Ishikawa (cell line): ENCODE measurements around the gene LDLR.

ENCODE experiments used
- CEBPB ChIP-seq: IDR thresholded peaks from 2 replicates; pipeline ENCODE4 v1.6.1; 2012
- CREB1 ChIP-seq: IDR thresholded peaks from 2 replicates; pipeline ENCODE4 v1.6.1; 2012; ENCODE audit warnings: low read depth
- EGR1 ChIP-seq: IDR thresholded peaks from 2 replicates; pipeline ENCODE4 v1.6.1; 2012
- EP300 ChIP-seq: IDR thresholded peaks from 2 replicates; pipeline ENCODE4 v1.6.1; 2012; ENCODE audit warnings: borderline replicate concordance
- FOXM1 ChIP-seq: IDR thresholded peaks from 2 replicates; pipeline ENCODE4 v1.6.1; 2012; ENCODE audit warnings: low read depth, borderline replicate concordance
- NFIC ChIP-seq: IDR thresholded peaks from 2 replicates; pipeline ENCODE4 v1.6.1; 2012
- RAD21 ChIP-seq: IDR thresholded peaks from 2 replicates; pipeline ENCODE4 v1.6.1; 2012; ENCODE audit warnings: low read depth
- REST ChIP-seq: IDR thresholded peaks from 2 replicates; pipeline ENCODE4 v1.6.1; 2012; ENCODE audit warnings: low read depth, mild to moderate bottlenecking
- TAF1 ChIP-seq: IDR thresholded peaks from 2 replicates; pipeline ENCODE4 v1.6.1; 2012; ENCODE audit warnings: low read depth, mild to moderate bottlenecking
- TCF12 ChIP-seq: IDR thresholded peaks from 2 replicates; pipeline ENCODE4 v1.6.1; 2012; ENCODE audit warnings: low read depth
- TEAD4 ChIP-seq: IDR thresholded peaks from 2 replicates; pipeline ENCODE4 v1.6.1; 2012
- YY1 ChIP-seq: IDR thresholded peaks from 2 replicates; pipeline ENCODE4 v1.6.1; 2012; ENCODE audit warnings: low read depth
- ZBTB7A ChIP-seq: IDR thresholded peaks from 2 replicates; pipeline ENCODE4 v1.6.1; 2012; ENCODE audit warnings: low read depth
- TF ChIP-seq, protein P1 (sequence below): IDR thresholded peaks from 2 replicates; pipeline ENCODE4 v1.6.1; 2012
- TF ChIP-seq, protein P2 (sequence below): IDR thresholded peaks from 2 replicates; pipeline ENCODE4 v1.6.1; 2012

The LDLR gene

DNA sequence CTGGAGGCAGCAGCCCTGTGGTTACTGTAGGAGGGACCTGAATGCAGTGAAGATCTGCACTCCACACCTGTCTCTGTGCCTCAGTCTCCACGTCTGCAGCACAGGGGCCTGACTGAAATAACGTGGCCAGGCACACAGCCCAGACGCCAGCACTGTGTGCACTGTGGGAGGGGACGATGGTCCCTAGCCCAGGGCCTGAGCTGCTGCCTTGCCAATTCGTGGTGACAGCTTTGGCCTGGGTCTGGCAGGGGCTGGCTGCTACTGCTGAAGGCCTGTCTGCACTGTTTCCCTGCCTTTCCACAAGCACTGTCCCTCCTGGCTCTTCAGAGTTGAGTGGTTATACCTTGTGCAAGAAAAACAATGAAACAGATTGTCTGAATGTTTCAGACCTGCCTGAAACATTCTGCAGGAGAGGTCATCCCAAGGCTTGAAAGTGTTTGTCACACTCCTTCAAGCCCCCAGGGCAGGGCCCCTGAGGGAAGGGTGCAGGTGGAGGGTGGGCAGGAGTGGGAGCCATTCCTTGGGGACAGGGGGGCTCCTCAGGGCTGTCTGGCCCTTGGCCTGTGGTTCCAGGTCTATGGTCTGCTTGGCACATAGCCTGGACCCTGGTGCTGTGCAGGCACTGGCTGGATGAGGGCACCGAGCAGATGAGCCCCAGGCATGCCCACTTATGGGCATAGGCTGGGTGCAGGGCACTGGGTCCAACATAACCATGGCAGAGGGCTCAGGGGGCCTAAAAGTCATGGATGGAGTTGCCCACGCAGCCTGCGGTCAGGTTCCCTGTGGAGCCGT is 38.7 kb upstream of the LDLR start:
- TF ChIP-seq, protein P1, sequence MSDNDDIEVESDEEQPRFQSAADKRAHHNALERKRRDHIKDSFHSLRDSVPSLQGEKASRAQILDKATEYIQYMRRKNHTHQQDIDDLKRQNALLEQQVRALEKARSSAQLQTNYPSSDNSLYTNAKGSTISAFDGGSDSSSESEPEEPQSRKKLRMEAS, result no peak
- no peak for TF ChIP-seq RAD21

- TF ChIP-seq TEAD4 (no peak), EP300 (no peak), REST (no peak), ZBTB7A (no peak), EGR1 (no peak), CEBPB (no peak), TCF12 (no peak)
- TF ChIP-seq, protein P2, sequence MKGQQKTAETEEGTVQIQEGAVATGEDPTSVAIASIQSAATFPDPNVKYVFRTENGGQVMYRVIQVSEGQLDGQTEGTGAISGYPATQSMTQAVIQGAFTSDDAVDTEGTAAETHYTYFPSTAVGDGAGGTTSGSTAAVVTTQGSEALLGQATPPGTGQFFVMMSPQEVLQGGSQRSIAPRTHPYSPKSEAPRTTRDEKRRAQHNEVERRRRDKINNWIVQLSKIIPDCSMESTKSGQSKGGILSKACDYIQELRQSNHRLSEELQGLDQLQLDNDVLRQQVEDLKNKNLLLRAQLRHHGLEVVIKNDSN, result no peak
Observed at GRCh38 chr19:11053817-11054195, 35.5 kb upstream of the LDLR start.

DNA sequence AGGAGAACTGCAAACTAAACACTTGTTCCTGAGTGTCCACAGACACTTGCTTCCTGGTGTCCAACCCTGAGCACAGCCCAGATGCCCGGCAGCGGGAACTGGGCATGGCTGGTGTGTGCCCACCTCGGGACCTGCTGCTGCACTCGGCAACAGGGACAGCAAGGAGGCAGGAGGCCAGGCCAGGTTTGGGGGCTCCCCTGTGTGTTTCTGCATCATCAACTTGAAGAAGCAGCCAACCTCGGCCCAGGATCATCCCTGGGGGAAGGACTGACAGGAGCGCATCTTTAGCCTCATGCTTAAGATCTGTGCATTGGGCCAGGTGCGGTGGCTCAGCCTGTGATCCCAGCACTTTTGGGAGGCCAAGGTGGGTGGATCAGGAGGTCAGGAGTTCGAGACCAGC is 35.1 kb upstream of the LDLR start:
- TF ChIP-seq RAD21, result no peak
- no peak for TF ChIP-seq FOXM1
- TF ChIP-seq TCF12, result no peak
- no peak for TF ChIP-seq ZBTB7A
- no peak for TF ChIP-seq CEBPB
- TF ChIP-seq, protein P1, result no peak
- no peak for TF ChIP-seq TAF1
- TF ChIP-seq REST, result no peak
- no peak for TF ChIP-seq TEAD4
- TF ChIP-seq EGR1, result no peak

DNA sequence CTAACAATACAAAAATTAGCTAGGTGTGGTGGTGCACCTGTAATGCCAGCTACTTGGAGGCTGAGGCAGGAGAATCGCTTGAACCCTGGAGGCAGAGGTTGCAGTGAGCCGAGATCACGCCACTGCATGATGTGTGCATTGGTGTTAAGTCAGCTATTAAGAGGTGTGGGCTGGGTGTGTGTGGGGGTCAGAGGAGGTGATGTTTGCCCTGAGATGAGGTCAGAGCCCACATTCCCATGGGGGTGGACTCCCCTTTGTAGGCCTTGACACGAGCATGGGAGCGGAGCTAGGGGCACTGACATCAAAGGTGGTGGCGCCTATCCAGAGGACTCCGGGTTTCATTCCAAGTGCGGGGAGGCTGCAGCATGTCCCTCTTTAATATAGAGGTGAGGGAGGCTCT is 34.6 kb upstream of the LDLR start:
- no peak for TF ChIP-seq ZBTB7A
- TF ChIP-seq REST, result no peak
- TF ChIP-seq TCF12, result no peak
- no peak for TF ChIP-seq EGR1

DNA sequence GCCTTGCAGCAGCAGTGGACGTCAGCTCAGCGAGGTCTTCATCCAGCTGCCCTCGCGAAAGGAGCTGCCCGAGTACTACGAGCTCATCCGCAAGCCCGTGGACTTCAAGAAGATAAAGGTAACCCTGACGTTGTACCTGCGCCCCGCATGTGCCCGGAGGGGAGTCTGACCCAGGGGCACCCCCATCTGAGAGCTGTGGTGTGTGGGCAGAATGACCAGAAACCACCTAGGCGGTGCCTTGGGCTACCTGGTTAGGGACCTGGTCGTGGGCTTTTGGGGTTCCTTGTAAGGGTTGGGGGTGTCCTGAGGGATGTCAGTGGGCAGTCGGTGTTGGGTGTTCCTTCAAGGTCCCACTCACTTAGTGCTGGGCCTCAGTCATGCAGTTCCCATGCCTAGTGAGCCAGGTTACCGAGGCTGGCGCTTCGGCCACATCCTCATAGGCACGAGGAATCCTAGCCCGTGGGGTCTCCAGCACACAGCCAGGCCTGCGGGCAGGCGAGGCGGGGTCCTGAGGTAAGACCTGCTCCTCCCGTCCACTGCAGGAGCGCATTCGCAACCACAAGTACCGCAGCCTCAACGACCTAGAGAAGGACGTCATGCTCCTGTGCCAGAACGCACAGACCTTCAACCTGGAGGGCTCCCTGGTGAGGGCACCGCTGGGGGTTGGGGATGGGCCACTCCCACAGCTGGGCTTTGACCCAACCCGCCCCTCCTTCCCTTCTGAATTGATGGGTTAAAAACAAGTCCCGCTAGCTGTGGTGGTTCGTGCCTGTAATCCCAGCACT is 30.8 kb upstream of the LDLR start:
- TF ChIP-seq NFIC, result no peak
- no peak for TF ChIP-seq RAD21
- no peak for TF ChIP-seq EP300
- TF ChIP-seq ZBTB7A, result no peak
- no peak for TF ChIP-seq TAF1
- TF ChIP-seq REST, result no peak
- no peak for TF ChIP-seq YY1
- no peak for TF ChIP-seq TEAD4
- no peak for TF ChIP-seq CEBPB
- TF ChIP-seq FOXM1, result no peak
- TF ChIP-seq EGR1, result no peak
- TF ChIP-seq, protein P2, result no peak
- no peak for TF ChIP-seq TCF12
- TF ChIP-seq CREB1, result no peak
- TF ChIP-seq, protein P1, result no peak
